HepG2 (cell line): ENCODE results near the gene SPINT4. TPM values are rescaled to one million over a fixed set of nuclear protein-coding genes. Genes with fewer than 3 reads are reported as not detected.

Experiments used
- ARID4A ChIP-seq: sonication (generic); formaldehyde crosslinking; IDR thresholded peaks from 2 replicates; pipeline ENCODE4 v1.5.0; 2020; ENCODE audit warnings: mild to moderate bottlenecking, missing genetic modification reagents, borderline replicate concordance
- BCL6 ChIP-seq: IDR thresholded peaks from 2 replicates; pipeline ENCODE4 v1.6.1; 2016; ENCODE audit warnings: missing genetic modification reagents, missing compliant biosample characterization
- CTCF ChIP-seq: sonication (generic); formaldehyde crosslinking; IDR thresholded peaks from 2 replicates; pipeline ENCODE4 v1.5.0; 2020; ENCODE audit warnings: mild to moderate bottlenecking, missing genetic modification reagents, moderate library complexity
- GATAD1 ChIP-seq: IDR thresholded peaks from 2 replicates; pipeline ENCODE4 v1.6.1; 2016; ENCODE audit warnings: missing genetic modification reagents, missing compliant biosample characterization
- MBD4 ChIP-seq: IDR thresholded peaks from 2 replicates; pipeline ENCODE4 v1.6.1; 2012; ENCODE audit warnings: low read length, inconsistent platforms, borderline replicate concordance
- MXI1 ChIP-seq: IDR thresholded peaks from 3 replicates; pipeline ENCODE4 v1.6.1; 2012; ENCODE audit warnings: low read depth, low read length, inconsistent platforms, borderline replicate concordance
- NFATC3 ChIP-seq: sonication (generic); formaldehyde crosslinking; IDR thresholded peaks from 2 replicates; pipeline ENCODE4 v1.5.1; 2020; ENCODE audit warnings: mild to moderate bottlenecking, missing genetic modification reagents
- SCMH1 ChIP-seq: sonication (generic); formaldehyde crosslinking; IDR thresholded peaks from 2 replicates; pipeline ENCODE4 v1.9.0; 2021; ENCODE audit warnings: missing genetic modification reagents, mild to moderate bottlenecking, borderline replicate concordance
- ZFP1 ChIP-seq: IDR thresholded peaks from 2 replicates; pipeline ENCODE4 v1.6.1; 2016
- ZNF253 ChIP-seq: sonication (generic); formaldehyde crosslinking; IDR thresholded peaks from 2 replicates; pipeline ENCODE4 v1.8.0; 2022; ENCODE audit warnings: mild to moderate bottlenecking, missing genetic modification reagents, borderline replicate concordance
- ZNF280D ChIP-seq: sonication (generic); formaldehyde crosslinking; IDR thresholded peaks from 2 replicates; pipeline ENCODE4 v1.5.1; 2020; ENCODE audit warnings: mild to moderate bottlenecking, missing genetic modification reagents
- ZNF331 ChIP-seq: sonication (generic); formaldehyde crosslinking; IDR thresholded peaks from 2 replicates; pipeline ENCODE4 v1.4.0; 2020; ENCODE audit warnings: missing genetic modification reagents
- ZNF567 ChIP-seq: sonication (generic); formaldehyde crosslinking; IDR thresholded peaks from 2 replicates; pipeline ENCODE4 v1.8.1; 2023; ENCODE audit warnings: mild to moderate bottlenecking, missing genetic modification reagents, borderline replicate concordance
- ZNF710 ChIP-seq: sonication (generic); formaldehyde crosslinking; IDR thresholded peaks from 2 replicates; pipeline ENCODE4 v1.5.0; 2020; ENCODE audit warnings: mild to moderate bottlenecking, missing genetic modification reagents, borderline replicate concordance
- polyA plus RNA-seq, 8 experiments: library from polyadenylated mRNA; depleted of rRNA in 3 of 8; stranded (reverse) in 7 of 8; unstranded in 1 of 8; fragments of >200 nt; fragmentation: Illumina TruSeq in 4 of 8; extraction: Trizol in 4 of 8; gene quantifications; 2 replicates each; pipeline versions ENCODE4 v1.2.1 to v1.2.3, GENCODE V29; 2011 to 2016; ENCODE audit warnings: low read depth in 4 of 8, missing spikeins in 1 of 8, mixed read lengths in 1 of 8; ENCODE audit not compliant: insufficient read depth in 1 of 8
- total RNA-seq, 5 experiments: library from RNA; depleted of rRNA; stranded (reverse); fragments of >200 nt; fragmentation: Illumina TruSeq; extraction: Trizol; gene quantifications; 2 replicates each; pipeline ENCODE4 v1.2.3, GENCODE V29; 2016; ENCODE audit warnings: low read depth in 1 of 5

SPINT4 gene
- total and polyA plus RNA-seq, 2 of the 13 experiments (the other 11 are each of a cell fraction or from before 2014, with no cell fraction given): not detected

GRCh38 chr20:45771182-45771759, 49.1 kb downstream of the SPINT4 start (continued):
- peak; percentile 55; the same call in 1 of the 2 replicates for TF ChIP-seq ARID4A (CRISPR knock-in tag)
- TF ChIP-seq SCMH1: no peak
- TF ChIP-seq MXI1: peak; percentile 86; the same call in 1 of the 3 replicates
- peak; percentile 97 for TF ChIP-seq CTCF
- peak; percentile 66; the same call in 1 of the 2 replicates for TF ChIP-seq ZNF331 (CRISPR knock-in tag)
- TF ChIP-seq MBD4: no peak
- TF ChIP-seq ZNF253 (CRISPR knock-in tag): no peak
- peak; percentile 35; the same call in 1 of the 2 replicates for TF ChIP-seq ZNF280D (CRISPR knock-in tag)
- TF ChIP-seq BCL6: peak; percentile 56; the same call in 1 of the 2 replicates
- peak; percentile 71; the same call in 1 of the 2 replicates for TF ChIP-seq ZFP1 (CRISPR knock-in tag)
- no peak for TF ChIP-seq NFATC3
- peak; percentile 72; the same call in 1 of the 2 replicates for TF ChIP-seq GATAD1 (CRISPR knock-in tag)
- TF ChIP-seq ZNF710 (CRISPR knock-in tag): 0 out of 2 replicates have a peak, but pooled peaks have one; percentile 33
- 0 out of 2 replicates have a peak, but pooled peaks have one; percentile 90 for TF ChIP-seq ZNF567 (CRISPR knock-in tag)
